OCI-LY7 (cell line): ENCODE data around the gene TRIM8. TPM values are rescaled to one million over a fixed set of nuclear protein-coding genes. Genes with fewer than 3 reads are reported as not detected.

ENCODE experiments used
- BruUV-seq: library from RNA; stranded (reverse); fragments of 400-500 nt; replicated peaks from 2 replicates; lab custom pipeline; 2021; lab: Mats Ljungman, UMichigan
- CTCF ChIA-PET: fragments of 300-600 bp; sonication (Branson Sonifier 250); formaldehyde crosslinking; loops from one replicate; lab custom pipeline; 2022; ENCODE audit warnings: antibody characterized with exemption; ENCODE audit not compliant: unreplicated experiment; lab: Charles Lee
- POLR2A ChIA-PET: fragments of 300-600 bp; sonication (Branson Sonifier 250); formaldehyde crosslinking; loops from one replicate; lab custom pipeline; 2022; ENCODE audit warnings: antibody characterized with exemption; lab: Charles Lee
- DNase-seq: peaks from one replicate; pipeline ENCODE4 v3.0.0-alpha.2; 2015; ENCODE audit warnings: low spot score
- H2AFZ ChIP-seq: fragments of 200-600 bp; sonication (generic), shearing (Covaris generic); 2 replicates; pipeline ENCODE4 v1.6.1; 2014; ENCODE audit warnings: mild to moderate bottlenecking, antibody characterized with exemption, low read length, moderate library complexity
- H3K27ac ChIP-seq: fragments of 200-600 bp; sonication (generic); 2 replicates; pipeline ENCODE4 v1.5.1; 2014; ENCODE audit warnings: mixed run types, low read depth, mild to moderate bottlenecking, moderate library complexity, low read length, inconsistent platforms; ENCODE audit not compliant: poor library complexity, severe bottlenecking
- H3K36me3 ChIP-seq: fragments of 200-600 bp; sonication (generic); 2 replicates; pipeline ENCODE4 v1.6.1; 2014; ENCODE audit warnings: mild to moderate bottlenecking, antibody characterized with exemption, low read length, moderate library complexity, mixed read lengths; ENCODE audit not compliant: insufficient read depth
- H3K4me1 ChIP-seq: fragments of 200-600 bp; sonication (generic); 2 replicates; pipeline ENCODE4 v1.5.1; 2014; ENCODE audit warnings: mild to moderate bottlenecking, low read length; ENCODE audit not compliant: insufficient read depth, poor library complexity, severe bottlenecking
- H3K4me2 ChIP-seq: fragments of 200-600 bp; sonication (generic); 2 replicates; pipeline ENCODE4 v1.6.1; 2014; ENCODE audit warnings: mild to moderate bottlenecking, low read length
- H3K4me3 ChIP-seq: fragments of 200-600 bp; sonication (generic); 2 replicates; pipeline ENCODE4 v1.5.1; 2014; ENCODE audit warnings: mild to moderate bottlenecking, low read depth, low read length; ENCODE audit not compliant: poor library complexity, severe bottlenecking
- H3K79me2 ChIP-seq: fragments of 200-600 bp; sonication (generic); 2 replicates; pipeline ENCODE4 v1.6.1; 2016; ENCODE audit warnings: low read depth, mild to moderate bottlenecking, low read length, moderate library complexity, mixed read lengths; ENCODE audit not compliant: insufficient read depth
- H3K9me2 ChIP-seq: fragments of 200-600 bp; sonication (generic); 2 replicates; pipeline ENCODE4 v1.6.1; 2016; ENCODE audit warnings: mild to moderate bottlenecking, low read length, mixed read lengths; ENCODE audit not compliant: insufficient read depth
- H3K9me3 ChIP-seq: fragments of 200-600 bp; sonication (generic); 2 replicates; pipeline ENCODE4 v1.6.1; 2014; ENCODE audit warnings: mild to moderate bottlenecking, mixed run types, low read length, mixed read lengths
- H4K20me1 ChIP-seq: fragments of 200-600 bp; sonication (generic); 2 replicates; pipeline ENCODE4 v1.6.1; 2014; ENCODE audit warnings: mild to moderate bottlenecking, antibody characterized with exemption, low read length, moderate library complexity, mixed read lengths; ENCODE audit not compliant: insufficient read depth
- CTCF ChIP-seq: fragments of 200-600 bp; sonication (generic); conservative IDR thresholded peaks from 2 replicates; pipeline ENCODE4 v1.5.1; 2014; ENCODE audit warnings: mild to moderate bottlenecking, antibody characterized with exemption, low read length, moderate library complexity, mixed read lengths
- EZH2phosphoT487 ChIP-seq: fragments of 200-600 bp; sonication (generic); IDR thresholded peaks from 2 replicates; pipeline ENCODE4 v1.6.1; 2018; ENCODE audit warnings: low read depth, borderline replicate concordance, mild to moderate bottlenecking, mixed run types, antibody characterized with exemption, low read length, moderate library complexity, mixed read lengths
- intact Hi-C: fragments of 100-400 bp; cut with micrococcal nuclease; formaldehyde crosslinking; loops from one replicate; pipeline ENCODE4 v1.10.0; 2022; ENCODE audit not compliant: unreplicated experiment
- total RNA-seq, 2 experiments: library from RNA; depleted of rRNA in 1 of 2; stranded (reverse); fragments of >200 nt in 1 of 2; shearing (Covaris generic) in 1 of 2; gene quantifications; 2 replicates each; pipeline ENCODE4 v1.2.3, GENCODE V29; 2014 to 2022

TRIM8 gene
- total RNA-seq, 2 experiments from 2014 or later, result 54.2 to 92.1 TPM

- intact Hi-C loops, result loop anchor here (1.0 to 5.0 kb wide), 3 partner anchors 9 to 51 kb away; partner anchors contain the start of genes ARL3 and SFXN2
- H3K27ac ChIP-seq, result peak overlapping the region; percentile 80
Measured at GRCh38 chr10:102660888-102661657, 16.8 kb downstream of the TRIM8 start.

GRCh38 chr10:102661658-102662028 is 17.4 kb downstream of the TRIM8 start:
- H3K9me3 ChIP-seq, result no peaks in the 10 kb centered on the region
- peak overlapping the region; percentile 61 for H3K4me2 ChIP-seq
- no peak for DNase-seq
- no TSS peak for BruUV-seq
- ChIA-PET POLR2A (interaction anchor here (1.1 to 2.5 kb wide), 6 partner anchors 12 to 82 kb away, joined by 4 to 17 read pairs (median 4); partner anchors contain the start of genes ARL3 and WBP1L), CTCF (interaction anchor here (0.5 to 1.4 kb wide), 2 partner anchors 8 to 80 kb away, joined by 8 to 9 read pairs; no protein-coding TSS in a partner anchor)
- peak overlapping the region; percentile 34; the same call in 1 of the 2 replicates for H2AFZ ChIP-seq
- peaks cover 44% of the 10 kb centered on the region for H3K4me1 ChIP-seq
- no peaks in the 10 kb centered on the region for H3K79me2 ChIP-seq
- H4K20me1 ChIP-seq, result no peaks in the 10 kb centered on the region
- peak overlapping the region; percentile 80 for H3K27ac ChIP-seq
- peaks cover 26% of the 10 kb centered on the region for H3K36me3 ChIP-seq
- TF ChIP-seq EZH2phosphoT487, result no peak
- TF ChIP-seq CTCF, result no peak
- peak overlapping the region; percentile 27 for H3K4me3 ChIP-seq
- intact Hi-C loops, result loop anchor here (1.0 to 5.0 kb wide), 3 partner anchors 9 to 51 kb away; partner anchors contain the start of genes ARL3 and SFXN2
- H3K9me2 ChIP-seq, result no peaks in the 10 kb centered on the region

More at GRCh38 chr10:102660888-102661657, 16.8 kb downstream of the TRIM8 start:
- peak; percentile 94 for DNase-seq
- Histone ChIP-seq H2AFZ (peak overlapping the region; percentile 34; the same call in 1 of the 2 replicates), H3K9me2 (no peaks in the 10 kb centered on the region), H3K9me3 (no peaks in the 10 kb centered on the region), H3K79me2 (no peaks in the 10 kb centered on the region), H4K20me1 (no peaks in the 10 kb centered on the region), H3K36me3 (peaks cover 32% of the 10 kb centered on the region), H3K4me3 (peak overlapping the region; percentile 35), H3K4me2 (peak overlapping the region; percentile 61), H3K4me1 (peaks cover 44% of the 10 kb centered on the region)
- ChIA-PET POLR2A (interaction anchor here (1.0 to 2.5 kb wide), 9 partner anchors 9 to 83 kb away, joined by 3 to 17 read pairs (median 5); partner anchors contain the start of genes ARL3, TRIM8 and WBP1L), CTCF (interaction anchor here (0.5 to 1.4 kb wide), 6 partner anchors 9 to 79 kb away, joined by 3 to 9 read pairs (median 6); no protein-coding TSS in a partner anchor)
- no TSS peak for BruUV-seq
- TF ChIP-seq EZH2phosphoT487 (no peak), CTCF (no peak)
